ENCODE measurements around the gene SPRED3.

GRCh38 chr19:38448225-38448624, 59.7 kb downstream of the SPRED3 start:
- TF ChIP-seq CTCF (conservative IDR thresholded peaks at IDR 0.05; ENCODE audit: low read length) (no peak), EZH2phosphoT487 (IDR thresholded peaks at IDR 0.05; ENCODE audit: borderline replicate concordance, low read depth, low read length) (no peak)

Measured in OCI-LY7 (cell line).